Natural killer cell (primary cell): Measurements from ENCODE around the gene PREX1. TPM values are rescaled to one million over a fixed set of nuclear protein-coding genes. Genes with fewer than 3 reads are reported as not detected.

Source experiments
- ATAC-seq, 3 donors: fragments of 150-1000 bp in 2 of 3; fragments of 200-7000 bp in 1 of 3; cut with Tn5 transposase; 1 replicate in 1 of 3; 2 replicates in 2 of 3; pipeline ENCODE4 v1.10.0; 2021; ENCODE audit warnings: mild to moderate bottlenecking in 2 of 3, moderate library complexity in 2 of 3
- DNase-seq, 2 donors: peaks; one replicate each; pipeline versions ENCODE4 v3.0.0 to v3.0.0-alpha.2; 2013 to 2021; ENCODE audit warnings: mixed read lengths in 1 of 2
- H3K27ac ChIP-seq: one replicate; pipeline ENCODE4 v1.5.1; 2013; ENCODE audit warnings: mild to moderate bottlenecking, low read length
- H3K27me3 ChIP-seq: one replicate; pipeline ENCODE4 v1.6.1; 2013; ENCODE audit warnings: low read length; ENCODE audit not compliant: control insufficient read depth, insufficient read depth
- H3K36me3 ChIP-seq: one replicate; pipeline ENCODE4 v1.6.1; 2013; ENCODE audit warnings: low read length; ENCODE audit not compliant: control insufficient read depth, insufficient read depth
- H3K4me1 ChIP-seq: one replicate; pipeline ENCODE4 v1.6.1; 2013; ENCODE audit warnings: low read length; ENCODE audit not compliant: control insufficient read depth, insufficient read depth
- H3K4me3 ChIP-seq: one replicate; pipeline ENCODE4 v1.5.1; 2013; ENCODE audit warnings: low read length
- H3K9me3 ChIP-seq: one replicate; pipeline ENCODE4 v1.6.1; 2013; ENCODE audit warnings: low read length; ENCODE audit not compliant: control insufficient read depth, insufficient read depth
- H3K27ac Mint-ChIP-seq, 2 donors: one replicate each; pipeline ENCODE4 v1.8.0; 2022; ENCODE audit warnings: mild to moderate bottlenecking in 2 of 2, mixed read lengths in 2 of 2, moderate library complexity in 1 of 2
- H3K27me3 Mint-ChIP-seq, 2 donors: one replicate each; pipeline ENCODE4 v1.8.0; 2022; ENCODE audit warnings: low read depth in 2 of 2, mixed read lengths in 2 of 2
- H3K36me3 Mint-ChIP-seq: one replicate; pipeline ENCODE4 v1.8.0; 2022; ENCODE audit warnings: mixed read lengths
- H3K4me1 Mint-ChIP-seq, 2 donors: one replicate each; pipeline ENCODE4 v1.8.0; 2022; ENCODE audit warnings: mixed read lengths in 2 of 2
- H3K4me3 Mint-ChIP-seq: one replicate; pipeline ENCODE4 v1.8.0; 2022; ENCODE audit warnings: mild to moderate bottlenecking, moderate library complexity, mixed read lengths
- H3K9me3 Mint-ChIP-seq, 2 donors: one replicate each; pipeline ENCODE4 v1.8.0; 2022; ENCODE audit warnings: mixed read lengths in 2 of 2
- CTCF ChIP-seq: fragments of 200-600 bp; IDR thresholded peaks from one replicate; pipeline ENCODE4 v1.8.0; 2022; ENCODE audit warnings: antibody characterized with exemption
- WGBS: methylation state at CpG from one replicate; pipeline ENCODE4 v1.1.7; 2013; ENCODE audit warnings: missing lambda C conversion rate; ENCODE audit not compliant: insufficient coverage; 5-methylcytosine and 5-hydroxymethylcytosine counted together
- intact Hi-C: fragments of 100-400 bp; cut with micrococcal nuclease; formaldehyde crosslinking; loops from one replicate; pipeline ENCODE4 v1.14.2; 2022
- total RNA-seq, 4 donors: library from RNA; stranded (reverse); fragments of 120-200 nt in 1 of 4; gene quantifications; one replicate each; pipeline versions ENCODE4 v1.2.3 to v1.2.4, GENCODE V29; 2013 to 2022

The PREX1 gene
- total RNA-seq, 3 donors from 2014 or later (not counting 1 experiment from before 2014, with no cell fraction given), result 382 to 392 (median 389) TPM

GRCh38 chr20:48660788-48661187, 167.0 kb downstream of the PREX1 start:
- 99% methylated on average over 9 of the region's 9 CpGs for WGBS
- no peaks in the 10 kb centered on the region for H3K27me3 ChIP-seq
- Mint-ChIP-seq H3K27me3 (no peaks in the 10 kb centered on the region), H3K9me3 (no peaks in the 10 kb centered on the region), H3K4me1 (peaks cover 56 to 73% of the 10 kb centered on the region in 2 donors), H3K4me3 (no peak overlapping the region), H3K36me3 (peaks cover 10% of the 10 kb centered on the region), H3K27ac (peak overlapping the region; percentile 79 to 83)
- ATAC-seq, result no peak
- no peak for DNase-seq
- no peaks in the 10 kb centered on the region for H3K9me3 ChIP-seq
- intact Hi-C loops, result no loop called here
- H3K27ac ChIP-seq, result no peak overlapping the region
- peaks cover 77% of the 10 kb centered on the region for H3K36me3 ChIP-seq
- H3K4me3 ChIP-seq, result no peak overlapping the region
- no peak for TF ChIP-seq CTCF
- H3K4me1 ChIP-seq, result peaks cover 22% of the 10 kb centered on the region

DNA sequence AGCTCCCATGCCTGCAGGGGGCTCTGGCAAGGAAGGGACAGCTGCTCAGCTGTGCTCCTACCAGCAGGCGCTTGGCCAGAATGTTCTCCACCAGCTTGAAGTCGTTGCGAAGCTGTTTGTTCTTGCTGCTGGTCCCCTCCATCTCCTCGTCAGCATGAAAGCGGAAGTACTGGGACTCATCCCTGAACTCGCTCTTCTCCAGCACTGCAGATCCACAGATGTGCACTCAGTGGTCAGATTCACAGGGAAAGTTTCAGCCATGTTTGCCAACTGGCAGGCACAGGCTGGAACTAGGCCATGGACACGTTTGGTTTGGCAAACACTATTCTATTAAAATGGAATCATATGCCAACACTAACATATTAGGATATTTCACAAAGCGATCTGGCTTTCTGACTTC, 167.9 kb downstream of the PREX1 start:
- Mint-ChIP-seq H3K27me3 (no peaks in the 10 kb centered on the region), H3K36me3 (peaks cover 10% of the 10 kb centered on the region), H3K9me3 (no peaks in the 10 kb centered on the region), H3K27ac (peak overlapping the region; percentile 79 to 83), H3K4me3 (no peak overlapping the region), H3K4me1 (peaks cover 56 to 75% of the 10 kb centered on the region in 2 donors)
- 95% methylated on average over 8 of the region's 8 CpGs for WGBS
- Histone ChIP-seq H3K27me3 (no peaks in the 10 kb centered on the region), H3K36me3 (peaks cover 78% of the 10 kb centered on the region), H3K27ac (no peak overlapping the region), H3K9me3 (no peaks in the 10 kb centered on the region), H3K4me3 (no peak overlapping the region), H3K4me1 (peaks cover 22% of the 10 kb centered on the region)
- DNase-seq (no peak), ATAC-seq (no peak)
- TF ChIP-seq CTCF, result no peak
- intact Hi-C loops, result loop anchor here (5.0 kb wide), 3 partner anchors 57 to 162 kb away; no protein-coding TSS in a partner anchor

DNA sequence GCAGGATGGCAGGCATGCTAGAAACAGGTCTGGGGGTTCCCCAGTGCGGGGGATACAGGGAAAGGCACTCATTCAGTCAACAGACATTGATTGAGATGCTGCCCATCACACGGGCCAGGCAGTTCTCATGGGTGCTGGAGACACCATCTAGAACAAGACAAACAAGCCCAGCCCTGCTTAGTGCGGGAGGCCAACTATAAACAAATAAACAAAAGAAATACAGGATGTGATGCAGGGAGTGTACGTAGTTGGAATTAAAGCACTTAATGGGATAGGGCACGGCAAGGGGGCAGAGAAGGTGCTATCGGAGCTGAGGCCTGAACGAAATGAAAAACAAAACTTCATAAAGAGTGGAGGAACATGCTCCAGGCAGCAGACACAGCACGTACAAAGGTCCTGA, 169.3 kb downstream of the PREX1 start:
- H3K27ac Mint-ChIP-seq, result peak overlapping the region; percentile 79 to 83
- intact Hi-C loops, result loop anchor here (5.0 kb wide), 3 partner anchors 59 to 164 kb away; no protein-coding TSS in a partner anchor
- H3K4me1 Mint-ChIP-seq, result peaks cover 49 to 66% of the 10 kb centered on the region in 2 donors
- Histone ChIP-seq H3K27ac (no peak overlapping the region), H3K36me3 (peaks cover 88% of the 10 kb centered on the region), H3K4me3 (no peak overlapping the region), H3K4me1 (peaks cover 18% of the 10 kb centered on the region), H3K27me3 (no peaks in the 10 kb centered on the region), H3K9me3 (no peaks in the 10 kb centered on the region)
- WGBS, result 96% methylated on average over 8 of the region's 8 CpGs
- no peak overlapping the region for H3K4me3 Mint-ChIP-seq
- DNase-seq, result no peak
- no peaks in the 10 kb centered on the region for H3K9me3 Mint-ChIP-seq
- no peak for ATAC-seq
- H3K36me3 Mint-ChIP-seq, result peaks cover 10% of the 10 kb centered on the region
- no peaks in the 10 kb centered on the region for H3K27me3 Mint-ChIP-seq
- no peak for TF ChIP-seq CTCF

DNA sequence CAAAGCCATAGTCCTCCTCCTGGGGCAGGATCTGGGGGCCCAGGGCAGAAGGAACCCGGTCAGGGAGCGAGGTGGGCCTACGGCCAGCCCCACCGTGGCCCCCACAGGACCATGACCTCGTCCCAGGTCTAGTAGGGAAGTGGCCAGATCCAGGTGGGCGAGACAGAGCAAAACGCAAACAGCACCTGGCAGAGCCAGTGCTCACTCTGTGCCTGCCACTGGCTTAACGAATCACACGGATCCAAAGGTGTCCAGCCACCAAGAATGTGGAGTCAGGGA, 169.7 kb downstream of the PREX1 start:
- WGBS, result 94% methylated on average over 9 of the region's 9 CpGs
- peaks cover 91% of the 10 kb centered on the region for H3K36me3 ChIP-seq
- no peak overlapping the region for H3K4me3 ChIP-seq
- no peaks in the 10 kb centered on the region for H3K9me3 ChIP-seq
- no peak for ATAC-seq
- DNase-seq, result no peak
- H3K36me3 Mint-ChIP-seq, result peaks cover 10% of the 10 kb centered on the region
- H3K4me1 Mint-ChIP-seq, result peaks cover 47 to 63% of the 10 kb centered on the region in 2 donors
- no peaks in the 10 kb centered on the region for H3K27me3 Mint-ChIP-seq
- H3K4me1 ChIP-seq, result peaks cover 18% of the 10 kb centered on the region
- H3K27ac ChIP-seq, result no peak overlapping the region
- H3K4me3 Mint-ChIP-seq, result no peak overlapping the region
- intact Hi-C loops, result loop anchor here (5.0 kb wide), 3 partner anchors 59 to 164 kb away; no protein-coding TSS in a partner anchor
- no peaks in the 10 kb centered on the region for H3K27me3 ChIP-seq
- TF ChIP-seq CTCF, result no peak
- no peaks in the 10 kb centered on the region for H3K9me3 Mint-ChIP-seq
- peak overlapping the region; percentile 79 to 83 for H3K27ac Mint-ChIP-seq
